Endothelial cell (in vitro differentiated cells): Measurements from ENCODE around the gene DOCK3. TPM values are rescaled to one million over a fixed set of nuclear protein-coding genes. Genes with fewer than 3 reads are reported as not detected.

ENCODE experiments used
- DNase-seq: peaks from one replicate; pipeline ENCODE4 v3.0.0; 2021; ENCODE audit warnings: low spot score
- H3K27ac Mint-ChIP-seq: one replicate; pipeline ENCODE4 v1.8.0; 2021; ENCODE audit warnings: mixed read lengths, inconsistent platforms; ENCODE audit not compliant: unreplicated experiment
- H3K27me3 Mint-ChIP-seq: one replicate; pipeline ENCODE4 v1.8.0; 2021; ENCODE audit warnings: mild to moderate bottlenecking, moderate library complexity, mixed read lengths, inconsistent platforms; ENCODE audit not compliant: unreplicated experiment
- H3K36me3 Mint-ChIP-seq: one replicate; pipeline ENCODE4 v1.8.0; 2021; ENCODE audit warnings: mild to moderate bottlenecking, low read depth, mixed read lengths, inconsistent platforms; ENCODE audit not compliant: unreplicated experiment
- H3K4me1 Mint-ChIP-seq: one replicate; pipeline ENCODE4 v1.8.0; 2021; ENCODE audit warnings: mild to moderate bottlenecking, mixed read lengths, inconsistent platforms; ENCODE audit not compliant: unreplicated experiment
- H3K4me3 Mint-ChIP-seq: one replicate; pipeline ENCODE4 v1.8.0; 2021; ENCODE audit warnings: mild to moderate bottlenecking, mixed read lengths, inconsistent platforms; ENCODE audit not compliant: unreplicated experiment
- H3K9me3 Mint-ChIP-seq: one replicate; pipeline ENCODE4 v1.8.0; 2021; ENCODE audit warnings: mixed read lengths, inconsistent platforms; ENCODE audit not compliant: unreplicated experiment
- total RNA-seq: library from RNA; stranded (reverse); fragmentation: NEBNext Ultra II Directional; extraction: Animal tissue kit (Norgen Biotek cat#: 25700); gene quantifications from one replicate; pipeline ENCODE4 v1.2.1, GENCODE V29; 2021; ENCODE audit not compliant: unreplicated experiment
- TF ChIP-seq, protein P1 (sequence below): fragments of 200-600 bp; sonication (generic); IDR thresholded peaks from one replicate; pipeline ENCODE4 v1.5.0; 2021; ENCODE audit warnings: antibody characterized with exemption; ENCODE audit not compliant: unreplicated experiment

The DOCK3 gene
- total RNA-seq, 1 donor from 2014 or later = 1.3 TPM

- TF ChIP-seq, protein P1, sequence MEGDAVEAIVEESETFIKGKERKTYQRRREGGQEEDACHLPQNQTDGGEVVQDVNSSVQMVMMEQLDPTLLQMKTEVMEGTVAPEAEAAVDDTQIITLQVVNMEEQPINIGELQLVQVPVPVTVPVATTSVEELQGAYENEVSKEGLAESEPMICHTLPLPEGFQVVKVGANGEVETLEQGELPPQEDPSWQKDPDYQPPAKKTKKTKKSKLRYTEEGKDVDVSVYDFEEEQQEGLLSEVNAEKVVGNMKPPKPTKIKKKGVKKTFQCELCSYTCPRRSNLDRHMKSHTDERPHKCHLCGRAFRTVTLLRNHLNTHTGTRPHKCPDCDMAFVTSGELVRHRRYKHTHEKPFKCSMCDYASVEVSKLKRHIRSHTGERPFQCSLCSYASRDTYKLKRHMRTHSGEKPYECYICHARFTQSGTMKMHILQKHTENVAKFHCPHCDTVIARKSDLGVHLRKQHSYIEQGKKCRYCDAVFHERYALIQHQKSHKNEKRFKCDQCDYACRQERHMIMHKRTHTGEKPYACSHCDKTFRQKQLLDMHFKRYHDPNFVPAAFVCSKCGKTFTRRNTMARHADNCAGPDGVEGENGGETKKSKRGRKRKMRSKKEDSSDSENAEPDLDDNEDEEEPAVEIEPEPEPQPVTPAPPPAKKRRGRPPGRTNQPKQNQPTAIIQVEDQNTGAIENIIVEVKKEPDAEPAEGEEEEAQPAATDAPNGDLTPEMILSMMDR = no peak
- Mint-ChIP-seq H3K4me1 (no peaks in the 10 kb centered on the region), H3K9me3 (no peaks in the 10 kb centered on the region), H3K27ac (no peak overlapping the region), H3K4me3 (no peak overlapping the region), H3K36me3 (no peaks in the 10 kb centered on the region), H3K27me3 (no peaks in the 10 kb centered on the region)
- DNase-seq = no peak
Measured at GRCh38 chr3:51354731-51355615, 680.2 kb downstream of the DOCK3 start.

DNA sequence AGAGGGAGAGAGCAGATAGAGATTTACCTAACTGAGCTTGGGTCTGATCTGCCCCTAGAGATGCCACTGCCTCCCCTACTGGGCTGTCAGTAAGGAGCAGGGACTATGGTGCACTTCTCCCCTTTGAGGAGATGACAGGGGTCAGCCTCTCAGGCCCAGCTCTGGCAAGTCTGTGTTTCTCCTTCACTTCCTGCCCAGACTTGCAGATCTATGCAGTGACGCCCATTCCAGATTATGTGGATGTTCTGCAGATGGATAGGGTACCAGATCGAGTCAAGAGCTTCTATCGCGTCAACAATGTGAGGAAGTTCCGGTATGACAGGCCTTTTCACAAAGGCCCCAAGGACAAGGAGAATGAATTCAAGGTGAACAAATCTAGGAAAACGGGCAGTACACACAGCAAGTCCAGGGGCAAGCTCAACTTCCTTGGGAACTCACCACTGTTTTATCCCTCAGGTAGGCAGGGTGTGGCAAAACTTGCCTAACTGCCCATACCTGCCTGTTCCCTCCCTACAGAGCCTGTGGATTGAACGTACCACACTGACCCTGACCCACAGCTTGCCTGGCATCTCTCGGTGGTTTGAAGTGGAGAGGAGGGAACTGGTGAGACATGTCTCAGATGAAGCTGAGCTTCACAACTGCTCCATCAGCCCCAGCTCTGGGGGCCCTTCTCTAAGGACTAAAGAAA is 681.3 kb downstream of the DOCK3 start:
- TF ChIP-seq, protein P1 = no peak
- no peaks in the 10 kb centered on the region for H3K27me3 Mint-ChIP-seq
- H3K27ac Mint-ChIP-seq = no peak overlapping the region
- H3K9me3 Mint-ChIP-seq = no peaks in the 10 kb centered on the region
- no peaks in the 10 kb centered on the region for H3K36me3 Mint-ChIP-seq
- H3K4me1 Mint-ChIP-seq = no peaks in the 10 kb centered on the region
- no peak for DNase-seq
- H3K4me3 Mint-ChIP-seq = no peak overlapping the region

DNA sequence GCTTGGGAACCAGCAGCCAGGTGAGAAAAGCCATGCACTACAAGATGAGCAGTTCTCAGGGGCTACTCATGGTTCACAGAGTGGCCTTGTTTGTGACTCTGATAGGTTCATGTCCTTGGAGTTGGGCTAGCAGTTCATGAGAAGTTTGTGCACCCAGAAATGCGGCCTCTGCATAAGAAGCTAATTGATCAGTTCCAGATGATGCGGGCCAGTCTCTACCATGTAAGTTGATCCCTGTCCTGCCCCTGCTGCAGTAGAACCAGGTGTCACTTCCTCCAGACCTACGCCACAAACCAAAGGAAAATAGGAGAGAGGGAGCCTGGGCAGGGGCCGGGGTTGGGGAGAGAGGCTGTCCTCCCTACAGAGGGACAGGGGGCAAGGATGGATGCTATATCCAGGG is 683.1 kb downstream of the DOCK3 start:
- Mint-ChIP-seq H3K9me3 (no peaks in the 10 kb centered on the region), H3K27me3 (peaks cover 1% of the 10 kb centered on the region), H3K27ac (no peak overlapping the region), H3K36me3 (no peaks in the 10 kb centered on the region), H3K4me3 (no peak overlapping the region), H3K4me1 (no peaks in the 10 kb centered on the region)
- no peak for DNase-seq
- TF ChIP-seq, protein P1 = no peak

DNA sequence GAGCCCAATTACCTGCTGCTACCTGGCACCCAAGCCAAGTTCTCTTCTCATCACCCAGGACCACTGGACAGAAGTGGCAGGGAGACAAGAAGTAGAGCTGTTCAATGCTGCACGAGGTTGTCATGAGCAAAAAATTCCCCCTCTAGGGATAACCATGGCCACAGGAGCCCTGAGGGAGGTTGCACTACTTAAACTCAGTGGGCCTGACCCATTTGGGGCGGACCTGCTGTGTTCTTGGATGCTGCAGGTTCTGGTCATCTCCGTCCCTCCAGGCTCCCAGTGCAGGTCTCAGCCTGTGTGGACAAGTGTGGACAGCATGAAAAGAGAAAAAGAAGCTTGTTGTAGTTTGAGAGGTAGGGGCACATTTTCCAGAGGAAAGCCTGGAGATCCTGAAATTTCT is 684.3 kb downstream of the DOCK3 start:
- H3K27me3 Mint-ChIP-seq = peaks cover 1% of the 10 kb centered on the region
- no peak overlapping the region for H3K27ac Mint-ChIP-seq
- H3K36me3 Mint-ChIP-seq = no peaks in the 10 kb centered on the region
- H3K9me3 Mint-ChIP-seq = no peaks in the 10 kb centered on the region
- no peak overlapping the region for H3K4me3 Mint-ChIP-seq
- TF ChIP-seq, protein P1 = no peak
- no peaks in the 10 kb centered on the region for H3K4me1 Mint-ChIP-seq
- no peak for DNase-seq

GRCh38 chr3:51360806-51361205 is 686.1 kb downstream of the DOCK3 start:
- no peaks in the 10 kb centered on the region for H3K4me1 Mint-ChIP-seq
- H3K27me3 Mint-ChIP-seq = peaks cover 1% of the 10 kb centered on the region
- TF ChIP-seq, protein P1 = no peak
- no peaks in the 10 kb centered on the region for H3K9me3 Mint-ChIP-seq
- H3K36me3 Mint-ChIP-seq = no peaks in the 10 kb centered on the region
- H3K4me3 Mint-ChIP-seq = no peak overlapping the region
- no peak overlapping the region for H3K27ac Mint-ChIP-seq
- no peak for DNase-seq
